GM18511 (cell line): Measurements from ENCODE around the gene CYP4X1.
"Not testable (repeated sequence)": the region's sequence is repeated elsewhere in the genome, so short reads cannot be mapped to it uniquely, and the experiment has no call there.

Experiments
- ATAC-seq: cut with Tn5 transposase; IDR thresholded peaks from one replicate; pipeline ENCODE4 v1.9.1; 2021; ENCODE audit warnings: mild to moderate bottlenecking, moderate library complexity; ENCODE audit not compliant: unreplicated experiment

The CYP4X1 gene

GRCh38 chr1:47069080-47069479 is 45.6 kb downstream of the CYP4X1 start:
- ATAC-seq: not testable (repeated sequence)

GRCh38 chr1:47069509-47069908 is 46.0 kb downstream of the CYP4X1 start:
- not testable (repeated sequence) for ATAC-seq

GRCh38 chr1:47089356-47089755 is 65.9 kb downstream of the CYP4X1 start:
- not testable (repeated sequence) for ATAC-seq

- ATAC-seq: not testable (repeated sequence)
Observed at GRCh38 chr1:47091476-47091875, 68.0 kb downstream of the CYP4X1 start.
